DMS153 treated with DMSO at 0.1 percent for 48 hours (cell line): ENCODE measurements around the gene GTPBP3.

Source experiments
- DNase-seq: peaks from one replicate; lab custom pipeline; 2025; ENCODE audit not compliant: unreplicated experiment; lab: John Stamatoyannopoulos, UW

Gene GTPBP3

DNA sequence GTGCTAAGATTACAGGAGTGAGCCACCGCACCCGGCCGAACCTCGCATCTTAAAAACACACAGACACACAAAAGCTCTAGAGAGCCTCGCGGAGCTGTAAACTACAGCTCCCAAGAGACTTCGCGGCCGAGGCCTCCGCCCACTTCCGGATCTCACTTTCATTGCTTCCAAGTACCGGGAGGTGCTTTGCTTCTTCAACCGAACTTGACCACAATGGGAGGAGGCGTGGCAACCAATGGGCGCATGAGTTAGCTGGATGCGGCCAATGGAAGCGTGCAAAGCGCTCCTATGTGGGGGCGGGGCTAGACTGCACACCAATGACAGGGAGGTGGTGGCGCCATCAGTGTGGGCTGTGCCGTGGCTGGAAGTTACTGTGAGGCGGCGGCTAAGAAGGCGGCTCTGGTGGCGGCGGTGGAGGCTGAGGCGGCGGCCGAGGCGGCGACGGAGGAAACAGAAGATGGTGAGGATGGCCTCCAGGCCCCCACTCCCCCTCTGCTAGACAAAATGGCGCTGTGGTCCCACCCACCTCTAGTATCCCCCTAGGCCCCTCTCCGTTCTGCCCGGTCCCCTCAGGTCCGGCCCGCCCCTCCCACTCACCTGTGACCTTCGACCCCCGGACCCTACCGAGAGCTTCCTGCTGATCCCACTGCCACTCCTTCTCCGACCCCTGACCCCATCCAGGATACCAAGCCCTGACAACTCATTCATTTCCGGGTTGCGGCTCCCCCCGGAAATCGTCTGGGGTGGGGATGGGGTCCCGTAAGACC, 28.0 kb upstream of the GTPBP3 start, which contains the start of gene DDA1:
Gene DDA1, plus strand, starts transcription at position 366 of the 767 bp plus-strand sequence. Its CDS starts 92 bp downstream, at position 458.
- peak; percentile 99 for DNase-seq

DNA sequence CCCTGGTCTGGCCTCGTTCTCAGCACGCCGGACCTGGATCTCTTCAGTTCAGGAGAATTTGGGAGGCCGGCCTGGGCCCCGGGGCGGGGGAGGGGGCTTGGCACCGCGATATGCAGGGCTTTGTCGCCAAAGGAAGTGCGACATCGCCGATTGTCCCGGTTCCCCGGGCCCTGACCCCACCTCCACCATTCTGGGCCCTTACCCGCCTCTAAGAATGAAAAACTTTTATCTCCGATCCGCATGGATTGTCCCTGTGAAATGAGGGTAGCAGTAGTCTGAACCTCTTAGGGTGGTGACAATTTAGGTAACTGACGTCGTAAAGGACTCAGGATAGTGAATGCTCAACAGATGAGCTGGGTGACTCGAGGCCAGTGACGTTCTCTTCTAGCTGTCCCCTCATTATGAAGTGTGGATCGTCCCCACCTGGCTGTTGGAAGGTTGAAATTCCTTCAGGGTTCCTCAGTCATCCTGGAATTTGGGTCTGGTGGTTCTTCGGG, 27.3 kb upstream of the GTPBP3 start:
- DNase-seq, result no peak

DNA sequence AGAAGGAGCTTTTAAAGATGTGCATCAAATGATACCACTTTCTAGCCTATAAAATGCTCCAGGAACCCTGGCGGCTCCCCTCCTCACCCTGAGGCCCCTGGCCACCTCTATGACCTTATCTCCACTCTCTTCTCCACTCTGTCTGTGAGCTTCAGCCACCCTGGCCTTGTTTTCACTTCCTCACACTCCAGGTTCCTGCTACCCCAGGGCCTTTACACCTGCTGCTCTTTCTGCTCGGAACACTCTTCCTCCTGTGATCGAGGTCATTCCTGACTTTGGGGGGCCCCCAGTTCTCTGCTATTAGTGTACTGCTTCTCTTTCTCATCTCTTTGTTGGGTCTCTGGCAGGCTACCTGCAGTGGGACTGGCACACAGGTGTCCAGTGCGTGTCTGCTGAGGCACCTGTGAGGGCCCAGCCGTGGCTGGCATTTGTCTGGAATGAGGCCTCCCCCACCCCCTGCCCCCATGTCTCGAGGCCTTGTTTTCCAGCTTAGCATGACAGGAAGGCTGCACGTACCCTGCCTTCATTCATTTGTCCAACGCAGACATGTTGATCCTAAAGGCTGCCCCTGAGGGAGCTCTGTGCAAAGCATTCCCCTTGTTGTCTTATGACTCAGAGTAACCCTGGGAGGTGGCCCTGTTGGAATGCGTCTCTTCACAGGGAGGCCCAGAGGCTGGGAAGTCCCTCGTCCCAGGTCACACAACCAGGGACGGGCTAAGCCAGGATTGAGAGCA, 25.7 kb upstream of the GTPBP3 start:
- DNase-seq, result no peak

- DNase-seq, result no peak
Observed at GRCh38 chr19:17312189-17313113, 24.9 kb upstream of the GTPBP3 start.

GRCh38 chr19:17314007-17314593, 23.3 kb upstream of the GTPBP3 start:
- no peak for DNase-seq

DNA sequence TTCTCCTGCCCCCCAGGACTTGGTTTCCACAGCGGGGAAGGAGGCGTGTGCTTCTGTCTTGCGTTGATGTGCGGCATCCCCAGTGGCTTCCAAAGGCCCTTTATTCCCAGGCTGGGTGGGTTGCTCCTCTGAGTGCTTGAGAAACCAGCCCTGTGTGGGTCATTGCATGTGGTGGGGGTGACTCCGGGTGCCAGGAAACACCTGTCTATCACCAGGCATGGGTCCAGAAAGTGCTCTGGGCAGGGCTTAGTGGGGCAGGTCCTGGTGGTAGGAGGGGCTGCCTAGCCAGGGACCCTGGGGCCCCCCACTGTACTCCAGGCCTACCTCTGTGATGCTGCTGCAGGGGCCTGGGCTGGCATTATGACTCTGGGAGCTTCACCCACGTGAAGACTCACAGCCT, 18.4 kb upstream of the GTPBP3 start:
- no peak for DNase-seq

- no peak for DNase-seq
Observed at GRCh38 chr19:17319473-17320238, 17.7 kb upstream of the GTPBP3 start.

DNA sequence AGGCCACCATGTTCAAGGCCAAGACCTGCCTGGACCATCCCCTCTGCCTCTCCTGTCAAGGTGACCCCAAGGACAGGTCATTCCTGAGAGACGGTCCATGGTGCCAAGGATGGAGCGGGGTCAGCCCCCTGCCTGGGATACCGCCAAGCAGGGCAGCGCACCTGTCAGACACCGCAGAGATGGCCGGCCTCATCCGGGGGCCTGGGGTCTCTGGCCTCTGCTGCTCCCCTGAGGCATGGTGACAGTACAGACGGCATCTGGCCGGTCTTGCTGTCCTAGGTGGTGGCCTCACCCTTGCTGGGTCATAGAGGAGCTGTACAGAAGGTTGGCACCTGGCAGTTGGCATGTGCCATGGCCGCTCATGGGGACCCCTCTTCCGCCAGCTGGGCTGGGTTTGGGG, 16.9 kb upstream of the GTPBP3 start:
- DNase-seq, result no peak

DNA sequence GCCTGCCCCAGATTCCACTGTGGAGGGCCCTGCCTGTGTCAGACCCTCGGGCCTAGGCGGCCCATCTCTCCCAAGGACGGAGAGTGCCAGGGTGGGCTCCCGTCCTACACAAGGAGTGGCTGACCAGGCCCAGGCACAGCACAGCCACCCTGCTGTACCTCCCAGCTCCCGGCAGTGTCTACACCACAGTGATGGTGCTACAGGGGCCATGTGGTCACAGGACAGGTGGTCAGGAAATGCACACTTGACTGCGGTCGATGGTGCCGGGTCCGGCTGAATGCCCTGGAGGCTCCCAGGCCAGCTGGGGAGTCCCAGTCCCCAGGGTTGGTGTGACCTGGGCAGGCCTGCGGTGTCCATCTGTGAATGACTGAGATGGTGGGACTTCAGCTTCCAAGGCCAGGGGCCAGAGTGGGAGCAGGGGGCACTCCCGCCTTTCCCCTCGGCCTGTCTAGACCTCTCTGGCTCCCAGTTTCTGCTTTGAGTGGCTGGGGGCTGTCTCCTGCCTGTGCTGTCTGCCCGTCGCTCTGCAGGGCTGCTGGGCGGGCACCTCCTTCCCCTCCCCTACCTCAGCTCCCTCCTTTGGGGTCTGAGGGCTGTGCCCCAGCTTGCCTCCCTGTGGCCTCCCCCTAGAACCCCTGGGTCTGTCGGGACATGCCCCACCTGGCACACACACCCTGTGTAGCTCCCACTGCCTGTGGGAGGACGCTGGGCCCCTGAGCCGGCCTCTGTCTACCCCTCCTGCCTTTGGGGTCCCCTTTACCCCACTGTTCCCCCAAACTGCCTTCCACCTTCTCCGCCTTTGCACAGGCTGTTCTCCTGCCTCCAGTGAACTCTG, 15.5 kb upstream of the GTPBP3 start:
- DNase-seq, result no peak

DNA sequence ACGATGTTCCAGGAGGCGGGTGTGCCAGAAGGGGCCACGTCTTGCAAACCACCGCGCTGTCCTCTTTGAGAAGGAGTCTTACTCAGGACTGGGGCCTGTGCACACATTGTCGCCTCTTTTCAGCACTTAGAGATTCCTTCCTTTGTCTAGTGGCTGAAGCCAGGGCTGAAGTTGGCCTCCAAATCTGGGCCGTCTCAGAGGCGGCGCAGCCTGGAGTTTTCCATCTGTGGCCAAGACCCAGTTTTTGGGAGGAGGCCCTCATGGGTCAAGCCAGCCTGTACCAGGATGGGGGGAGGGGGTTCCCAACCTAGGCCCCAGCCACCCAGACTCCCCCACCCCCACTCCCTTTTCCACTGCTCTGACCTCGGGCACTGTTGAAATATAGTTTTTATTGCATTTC, 14.5 kb upstream of the GTPBP3 start:
- DNase-seq, result no peak

DNA sequence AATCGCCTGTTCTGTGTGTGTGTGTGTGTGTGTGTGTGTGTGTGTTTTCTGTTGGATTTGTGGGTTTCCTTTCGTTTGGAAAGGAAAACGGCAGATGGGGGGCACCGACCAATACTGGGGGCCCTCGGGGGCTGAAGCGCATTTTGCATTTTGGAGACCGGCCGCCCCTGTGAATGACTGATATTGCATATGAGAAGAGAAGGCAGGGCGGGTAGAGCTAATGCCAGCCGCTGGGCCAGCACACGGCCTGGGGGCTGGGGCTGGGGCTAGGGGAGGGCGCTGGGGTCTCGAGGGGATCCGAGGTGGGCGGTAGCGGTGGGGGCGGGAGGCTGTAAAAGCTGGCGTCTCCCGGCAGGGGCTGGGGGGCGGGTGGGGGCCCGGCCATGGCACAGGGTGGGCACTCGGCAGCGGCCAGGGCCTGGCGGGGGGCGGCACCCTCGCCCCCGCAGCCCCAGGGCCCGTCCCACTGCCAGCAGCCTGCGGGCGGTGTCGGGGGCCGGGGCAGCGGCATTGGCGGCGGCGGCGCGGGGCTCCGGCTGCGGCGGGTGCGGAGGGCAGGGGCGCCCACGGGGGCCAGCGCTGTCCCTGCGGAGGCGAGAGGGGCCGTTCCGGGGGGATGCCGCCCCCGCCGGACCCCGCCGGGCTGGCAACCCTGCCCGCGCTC, 13.9 kb upstream of the GTPBP3 start:
- DNase-seq, result no peak

GRCh38 chr19:17323964-17324332, 13.4 kb upstream of the GTPBP3 start:
- no peak for DNase-seq

DNA sequence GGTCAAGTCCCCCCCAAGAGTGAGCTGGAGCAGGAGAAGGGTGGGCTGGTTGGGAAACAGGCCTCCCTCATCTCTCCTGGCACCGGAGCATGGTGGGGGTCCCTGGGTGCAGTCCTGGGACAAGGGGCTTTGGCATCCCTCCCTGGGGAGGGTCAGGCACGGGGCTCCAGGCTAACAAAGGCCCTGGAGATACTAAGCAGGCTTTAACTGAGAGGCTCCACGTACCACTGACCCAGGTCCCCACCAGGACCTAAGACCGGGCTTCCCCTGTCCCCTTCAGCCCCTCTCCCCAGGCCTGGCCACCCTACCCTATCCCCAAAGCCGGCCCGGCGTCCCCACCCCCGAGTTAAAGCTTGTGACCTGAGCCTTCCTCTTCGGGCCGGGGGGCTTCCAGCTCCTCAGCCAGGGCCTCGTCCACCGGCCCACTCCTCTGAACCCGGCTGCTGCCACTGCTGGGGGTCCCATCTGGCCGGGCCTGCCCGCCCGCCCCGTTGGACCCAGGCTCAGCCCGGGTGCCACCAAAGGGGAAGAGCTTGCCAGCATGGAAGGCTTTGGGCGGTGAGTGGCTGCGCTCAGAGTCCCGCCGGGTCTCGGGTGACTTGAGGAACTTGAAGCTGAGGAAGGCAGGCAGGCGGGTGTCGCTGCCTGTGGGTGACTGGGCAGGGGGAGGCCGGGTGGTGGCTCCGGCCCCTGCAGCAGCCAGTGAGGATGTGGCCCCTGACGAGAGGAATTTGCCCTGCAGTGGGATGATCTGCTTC, 12.8 kb upstream of the GTPBP3 start:
- DNase-seq, result no peak

- no peak for DNase-seq
Observed at GRCh38 chr19:17325133-17325532, 12.2 kb upstream of the GTPBP3 start.

GRCh38 chr19:17325881-17326594, 11.3 kb upstream of the GTPBP3 start:
- DNase-seq, result no peak

- no peak for DNase-seq
Observed at GRCh38 chr19:17326595-17326966, 10.8 kb upstream of the GTPBP3 start.

DNA sequence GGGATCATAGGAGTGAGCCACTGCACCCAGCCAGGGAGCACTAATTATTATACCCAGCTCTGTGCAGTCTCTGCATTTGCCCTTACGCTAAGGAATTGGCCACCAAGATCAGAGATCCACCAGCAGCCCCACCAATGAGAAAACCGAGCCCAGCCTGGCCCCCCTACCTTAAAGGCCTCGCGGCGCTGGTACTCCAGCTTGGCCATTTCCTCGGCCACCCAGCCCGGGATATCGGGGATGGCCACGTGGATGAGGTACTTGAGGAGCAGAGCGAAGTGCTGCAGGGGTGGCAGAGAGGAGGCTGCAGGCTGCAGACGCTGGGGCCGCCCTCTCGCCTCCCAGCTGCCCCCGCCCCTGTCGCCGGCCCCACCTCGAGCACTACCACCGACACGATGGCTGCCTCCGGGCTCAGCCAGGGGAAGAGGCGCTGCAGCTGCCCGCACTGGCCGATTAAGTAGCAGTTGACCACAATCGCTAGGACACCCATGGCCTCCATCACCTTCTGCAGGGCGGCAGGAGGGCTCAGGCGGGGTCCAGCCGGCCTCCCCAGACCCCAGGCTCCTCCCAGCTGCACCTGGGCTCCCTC, 10.2 kb upstream of the GTPBP3 start:
- DNase-seq, result no peak
